Osteoblast (primary cell): ENCODE data around the gene ADRA2C. TPM values are rescaled to one million over a fixed set of nuclear protein-coding genes. Genes with fewer than 3 reads are reported as not detected.

Experiments used
- DNase-seq: peaks from one replicate; pipeline ENCODE4 v3.0.0; 2011; ENCODE audit warnings: low spot score, mixed read lengths; ENCODE audit not compliant: insufficient read length; ENCODE audit errors: missing footprints
- H2AFZ ChIP-seq: 2 replicates; pipeline ENCODE4 v1.6.0; 2011; ENCODE audit warnings: mild to moderate bottlenecking, low read length
- H3K27ac ChIP-seq: 2 replicates; pipeline ENCODE4 v1.5.1; 2011; ENCODE audit warnings: mild to moderate bottlenecking, low read depth, low read length, moderate library complexity
- H3K27me3 ChIP-seq: 2 replicates; pipeline ENCODE4 v1.6.0; 2012; ENCODE audit warnings: mild to moderate bottlenecking, control low read depth, inconsistent platforms, low read length, moderate library complexity; ENCODE audit not compliant: insufficient read depth
- H3K36me3 ChIP-seq: 2 replicates; pipeline ENCODE4 v1.5.1; 2011; ENCODE audit warnings: mild to moderate bottlenecking, low read length, control low read depth, moderate library complexity; ENCODE audit not compliant: insufficient read depth
- H3K4me1 ChIP-seq: 2 replicates; pipeline ENCODE4 v1.5.1; 2011; ENCODE audit warnings: mild to moderate bottlenecking, low read length, control low read depth, moderate library complexity; ENCODE audit not compliant: insufficient read depth
- H3K4me2 ChIP-seq: 2 replicates; pipeline ENCODE4 v1.6.0; 2011; ENCODE audit warnings: mild to moderate bottlenecking, low read length; ENCODE audit not compliant: insufficient read depth
- H3K4me3 ChIP-seq: fragments of 200-600 bp; sonication (generic); 3 replicates; pipeline ENCODE4 v1.5.1; 2012; ENCODE audit warnings: mild to moderate bottlenecking, low read length, inconsistent platforms; ENCODE audit not compliant: insufficient read depth
- H3K79me2 ChIP-seq: 2 replicates; pipeline ENCODE4 v1.6.0; 2012; ENCODE audit warnings: mild to moderate bottlenecking, low read length, control low read depth, inconsistent platforms; ENCODE audit not compliant: insufficient read depth
- H3K9me3 ChIP-seq: 2 replicates; pipeline ENCODE4 v1.5.1; 2011; ENCODE audit warnings: low read depth, low read length, control low read depth
- H4K20me1 ChIP-seq: 2 replicates; pipeline ENCODE4 v1.6.0; 2012; ENCODE audit warnings: mild to moderate bottlenecking, low read length, control low read depth; ENCODE audit not compliant: insufficient read depth
- total RNA-seq: library from RNA; depleted of rRNA; stranded (reverse); fragments of >200 nt; gene quantifications from 2 replicates; pipeline ENCODE4 v1.2.3, GENCODE V29; 2012
- TF ChIP-seq, protein P1 (sequence below): IDR thresholded peaks from 2 replicates; pipeline ENCODE4 v1.5.1; 2011; ENCODE audit warnings: mild to moderate bottlenecking, low read depth, low read length, moderate library complexity; ENCODE audit errors: extremely low read depth

Gene ADRA2C
- total RNA-seq, 1 donor = 1.1 TPM

DNA sequence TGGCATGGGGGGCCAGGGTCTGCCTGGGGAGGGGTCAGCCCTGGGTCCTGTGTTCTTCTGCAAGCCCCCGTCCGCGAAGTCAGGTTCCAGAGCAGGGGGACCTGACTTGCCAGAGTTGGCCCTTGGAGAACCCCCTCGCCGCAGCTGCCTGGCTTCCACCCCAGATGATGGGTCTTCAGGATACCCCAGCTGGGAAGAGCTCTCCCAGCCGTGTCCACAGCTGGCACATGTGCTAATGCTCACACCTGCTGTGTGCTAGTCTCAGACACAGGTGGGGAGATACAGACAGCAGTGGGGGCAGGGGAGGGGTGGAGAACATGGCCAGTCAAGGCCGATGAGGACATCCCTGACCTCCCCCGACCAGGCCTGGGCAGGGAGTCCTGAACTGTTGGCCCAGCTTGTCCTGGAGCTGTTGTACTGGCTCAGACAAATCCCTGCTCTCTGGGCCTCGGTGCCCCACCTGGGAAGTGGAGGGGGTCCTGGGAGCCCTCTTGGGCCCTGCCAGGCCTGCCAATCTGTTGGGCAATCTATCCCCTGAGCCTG, 3.5 kb downstream of the ADRA2C start:
- Histone ChIP-seq H3K79me2 (no peaks in the 10 kb centered on the region), H3K36me3 (no peaks in the 10 kb centered on the region), H3K27me3 (peaks cover 53% of the 10 kb centered on the region), H3K4me1 (peaks cover 7% of the 10 kb centered on the region), H3K4me3 (no peak overlapping the region), H4K20me1 (no peaks in the 10 kb centered on the region), H3K4me2 (no peak overlapping the region), H2AFZ (no peak overlapping the region), H3K9me3 (no peaks in the 10 kb centered on the region), H3K27ac (no peak overlapping the region)
- TF ChIP-seq, protein P1, sequence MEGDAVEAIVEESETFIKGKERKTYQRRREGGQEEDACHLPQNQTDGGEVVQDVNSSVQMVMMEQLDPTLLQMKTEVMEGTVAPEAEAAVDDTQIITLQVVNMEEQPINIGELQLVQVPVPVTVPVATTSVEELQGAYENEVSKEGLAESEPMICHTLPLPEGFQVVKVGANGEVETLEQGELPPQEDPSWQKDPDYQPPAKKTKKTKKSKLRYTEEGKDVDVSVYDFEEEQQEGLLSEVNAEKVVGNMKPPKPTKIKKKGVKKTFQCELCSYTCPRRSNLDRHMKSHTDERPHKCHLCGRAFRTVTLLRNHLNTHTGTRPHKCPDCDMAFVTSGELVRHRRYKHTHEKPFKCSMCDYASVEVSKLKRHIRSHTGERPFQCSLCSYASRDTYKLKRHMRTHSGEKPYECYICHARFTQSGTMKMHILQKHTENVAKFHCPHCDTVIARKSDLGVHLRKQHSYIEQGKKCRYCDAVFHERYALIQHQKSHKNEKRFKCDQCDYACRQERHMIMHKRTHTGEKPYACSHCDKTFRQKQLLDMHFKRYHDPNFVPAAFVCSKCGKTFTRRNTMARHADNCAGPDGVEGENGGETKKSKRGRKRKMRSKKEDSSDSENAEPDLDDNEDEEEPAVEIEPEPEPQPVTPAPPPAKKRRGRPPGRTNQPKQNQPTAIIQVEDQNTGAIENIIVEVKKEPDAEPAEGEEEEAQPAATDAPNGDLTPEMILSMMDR = no peak
- DNase-seq = no peak

DNA sequence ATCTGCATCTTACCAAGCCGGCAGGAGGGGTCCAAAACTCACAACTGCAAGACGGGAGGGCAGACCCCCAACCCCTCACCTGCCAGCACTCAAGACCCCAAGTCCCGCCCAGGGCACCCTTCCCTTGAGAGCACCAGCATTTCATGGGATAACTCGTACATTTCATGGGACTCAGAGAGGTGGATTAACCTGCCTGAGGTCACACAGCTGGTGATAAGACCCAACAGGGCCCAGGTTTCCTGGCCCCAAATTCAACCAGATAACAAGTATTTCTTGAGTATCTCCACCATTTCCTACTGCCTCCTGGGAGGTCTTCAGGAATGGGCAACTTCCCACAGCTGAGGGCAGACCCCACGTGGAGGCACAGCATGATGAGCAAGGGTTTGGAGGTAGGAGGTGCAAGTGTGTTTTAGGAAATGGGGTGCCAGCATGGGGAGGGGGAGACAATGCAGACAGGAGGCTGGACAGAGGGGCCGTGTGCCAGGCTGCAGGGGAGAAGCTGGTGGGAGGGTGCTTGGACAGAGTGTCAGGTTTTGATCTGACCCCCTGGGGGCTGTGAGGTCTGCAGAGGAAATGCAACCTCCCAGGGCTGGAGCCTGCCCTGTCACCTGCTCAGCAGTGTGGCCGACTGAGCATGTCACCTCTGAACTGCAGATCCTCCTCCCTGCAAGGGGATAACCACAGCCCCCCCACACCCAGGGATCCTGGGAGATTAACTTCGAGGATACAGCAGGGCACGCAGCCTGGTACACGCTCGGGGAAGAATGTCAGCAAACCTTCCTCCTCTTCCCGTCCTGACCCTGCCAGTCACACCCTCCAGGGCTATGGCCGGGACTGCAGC, 4.4 kb downstream of the ADRA2C start:
- Histone ChIP-seq H3K79me2 (no peaks in the 10 kb centered on the region), H2AFZ (no peak overlapping the region), H3K4me1 (no peaks in the 10 kb centered on the region), H3K4me2 (no peak overlapping the region), H3K27me3 (peaks cover 53% of the 10 kb centered on the region), H3K9me3 (no peaks in the 10 kb centered on the region), H4K20me1 (no peaks in the 10 kb centered on the region), H3K27ac (no peak overlapping the region), H3K36me3 (no peaks in the 10 kb centered on the region), H3K4me3 (no peak overlapping the region)
- TF ChIP-seq, protein P1 = no peak
- DNase-seq = no peak

DNA sequence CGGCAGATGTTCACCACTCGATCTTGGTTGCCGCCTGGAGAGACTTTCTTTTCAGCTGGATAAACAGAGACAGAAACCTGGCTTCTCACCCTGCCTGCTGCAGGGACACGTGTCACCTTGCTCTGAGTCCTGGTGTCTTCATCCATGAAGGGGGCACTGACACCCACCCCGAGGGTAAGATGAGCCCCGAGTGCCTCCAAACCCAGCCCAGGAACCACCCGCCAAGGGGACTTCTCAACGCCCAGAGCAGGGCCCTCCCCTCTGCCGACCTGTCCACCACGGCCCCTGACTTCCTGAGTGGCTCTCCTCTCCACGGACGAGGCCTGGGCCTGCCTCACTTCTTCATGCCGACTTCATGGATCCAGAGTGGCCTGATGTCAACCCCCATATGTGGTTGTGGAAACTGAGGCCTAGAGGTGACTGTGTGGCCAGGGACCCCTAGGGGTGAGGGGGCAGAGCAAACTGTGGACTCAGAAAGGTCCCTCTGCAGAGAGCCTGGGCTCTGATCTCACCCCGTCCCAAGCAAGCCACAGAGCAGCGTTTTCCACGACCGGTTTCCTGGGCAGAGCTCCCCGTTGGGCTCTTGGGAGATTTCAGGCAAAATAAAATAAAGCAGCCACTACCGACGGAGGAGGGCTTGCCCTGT, 5.1 kb downstream of the ADRA2C start:
- no peaks in the 10 kb centered on the region for H3K9me3 ChIP-seq
- H3K4me3 ChIP-seq = no peak overlapping the region
- no peaks in the 10 kb centered on the region for H4K20me1 ChIP-seq
- H3K79me2 ChIP-seq = no peaks in the 10 kb centered on the region
- no peak overlapping the region for H3K4me2 ChIP-seq
- DNase-seq = no peak
- TF ChIP-seq, protein P1 = no peak
- H3K4me1 ChIP-seq = no peaks in the 10 kb centered on the region
- no peak overlapping the region for H2AFZ ChIP-seq
- H3K36me3 ChIP-seq = no peaks in the 10 kb centered on the region
- no peak overlapping the region for H3K27ac ChIP-seq
- H3K27me3 ChIP-seq = peaks cover 53% of the 10 kb centered on the region

DNA sequence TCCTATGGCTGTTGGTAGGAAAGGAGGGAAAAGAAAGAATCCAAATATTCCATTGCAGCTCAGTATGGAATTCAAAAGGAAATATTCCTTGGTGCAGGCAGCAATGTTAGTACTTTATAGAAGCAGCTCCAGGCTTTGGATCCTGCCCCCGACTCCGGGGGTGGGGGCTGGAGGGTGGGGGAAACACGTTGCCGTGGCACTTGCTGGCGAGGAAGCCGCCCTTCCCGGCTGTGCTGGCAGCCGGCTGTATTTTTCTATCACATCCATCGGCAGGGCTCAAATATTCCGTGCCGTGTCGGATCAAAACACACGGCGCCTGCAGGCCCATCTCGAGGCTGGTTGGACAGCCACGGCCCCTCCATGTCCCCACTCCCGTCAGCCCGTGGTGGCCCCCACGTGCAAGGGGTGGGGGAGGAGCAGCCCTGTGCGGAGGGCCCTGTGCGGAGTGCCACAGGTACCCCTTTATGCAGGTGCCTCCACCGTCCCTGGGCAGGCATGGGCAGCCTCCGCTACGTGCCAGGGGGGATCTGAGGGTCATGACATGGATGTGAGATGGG, 5.8 kb downstream of the ADRA2C start:
- DNase-seq = no peak
- Histone ChIP-seq H2AFZ (no peak overlapping the region), H3K79me2 (no peaks in the 10 kb centered on the region), H3K4me3 (no peak overlapping the region), H3K4me1 (no peaks in the 10 kb centered on the region), H3K4me2 (no peak overlapping the region), H3K27ac (no peak overlapping the region), H4K20me1 (no peaks in the 10 kb centered on the region), H3K9me3 (no peaks in the 10 kb centered on the region), H3K27me3 (peaks cover 49% of the 10 kb centered on the region), H3K36me3 (no peaks in the 10 kb centered on the region)
- TF ChIP-seq, protein P1 = no peak
